HG03159 (cell line): ENCODE data around the gene KIF1B.

Experiments used
- ATAC-seq: cut with Tn5 transposase; IDR thresholded peaks from one replicate; pipeline ENCODE4 v1.9.1; 2021; ENCODE audit warnings: mild to moderate bottlenecking, moderate library complexity; ENCODE audit not compliant: unreplicated experiment

KIF1B gene

GRCh38 chr1:10271869-10272268, 61.5 kb downstream of the KIF1B start:
- no peak for ATAC-seq

DNA sequence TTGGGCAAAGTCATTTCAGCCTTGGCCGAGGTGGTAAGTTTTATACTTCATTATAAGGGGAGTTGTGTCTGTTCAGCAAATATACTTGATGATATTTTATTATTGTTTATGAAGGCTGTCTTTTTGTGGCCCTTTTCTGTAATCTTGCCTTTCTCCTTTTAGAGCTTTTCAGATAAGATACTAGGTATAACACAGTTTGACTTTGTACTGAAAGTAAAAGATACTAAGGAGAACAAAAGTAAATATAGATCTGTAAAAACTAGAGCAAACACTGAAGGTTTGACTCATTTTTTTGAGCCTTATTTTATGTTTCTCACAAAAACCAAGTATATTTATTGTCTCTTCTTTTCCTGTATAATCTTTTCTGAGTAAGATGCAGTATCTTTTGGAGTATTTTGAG, 61.9 kb downstream of the KIF1B start:
- no peak for ATAC-seq

GRCh38 chr1:10278880-10279279, 68.5 kb downstream of the KIF1B start:
- ATAC-seq: no peak

GRCh38 chr1:10280439-10281350, 70.3 kb downstream of the KIF1B start:
- ATAC-seq: no peak

- ATAC-seq: no peak
Measured at GRCh38 chr1:10283318-10283984, 73.1 kb downstream of the KIF1B start.

- no peak for ATAC-seq
Measured at GRCh38 chr1:10286244-10286643, 75.9 kb downstream of the KIF1B start.

DNA sequence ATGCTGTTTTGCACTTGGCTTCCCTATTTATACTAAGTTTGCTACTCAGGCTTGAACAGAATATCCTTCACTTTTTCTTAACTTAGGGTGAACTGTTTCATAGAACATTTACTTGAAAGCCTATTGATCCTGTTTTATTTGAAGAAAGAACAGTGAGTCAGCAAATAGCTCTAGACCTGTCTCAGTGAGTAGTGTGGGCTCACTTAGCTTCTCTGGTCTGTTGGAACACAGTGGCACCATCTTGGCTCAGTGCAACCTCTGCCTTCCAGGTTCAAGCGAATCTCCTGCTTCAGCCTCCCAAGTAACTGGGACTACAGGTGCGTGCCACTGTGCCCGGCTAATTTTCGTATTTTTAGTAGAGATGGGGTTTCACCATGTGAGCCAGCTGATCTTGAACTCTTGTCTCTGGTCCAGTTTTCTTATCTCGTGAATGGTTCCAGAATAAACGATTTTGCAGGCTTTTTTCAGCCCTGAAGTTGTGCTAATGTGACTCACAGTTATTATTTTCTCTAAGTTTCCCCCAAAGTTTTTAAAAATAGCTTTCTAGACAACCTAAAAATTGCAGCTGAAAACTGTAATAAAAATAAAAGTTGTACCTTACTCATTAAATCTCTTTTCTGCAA, 76.8 kb downstream of the KIF1B start:
- ATAC-seq: no peak

DNA sequence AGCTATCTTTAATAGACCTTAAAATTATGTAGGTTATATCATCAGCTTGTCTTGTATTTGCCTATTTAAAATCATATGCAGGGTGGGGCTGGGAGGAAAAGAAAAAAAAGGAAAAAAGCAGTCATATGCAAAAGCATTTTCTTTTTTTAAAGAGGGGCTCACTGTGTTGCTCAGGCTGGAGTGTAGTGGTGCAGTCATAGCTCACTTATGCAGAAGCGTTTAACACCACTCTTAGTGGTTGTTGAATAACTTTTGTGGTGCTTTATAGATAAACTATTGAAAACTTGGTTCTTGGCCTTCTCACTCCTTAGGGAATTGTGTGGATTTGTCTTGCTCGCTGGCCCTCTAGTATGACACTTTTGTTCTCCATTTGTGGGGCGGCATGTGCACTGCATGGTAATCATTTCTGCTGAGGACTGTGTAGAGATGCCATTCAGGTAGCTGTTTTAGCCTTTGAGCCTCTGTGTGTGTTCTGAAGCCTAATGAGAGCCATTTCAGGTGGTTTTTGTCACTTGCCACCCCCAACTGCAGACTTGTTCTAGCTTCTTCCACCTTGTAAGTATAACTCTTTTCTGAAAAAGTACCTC, 77.8 kb downstream of the KIF1B start:
- no peak for ATAC-seq

DNA sequence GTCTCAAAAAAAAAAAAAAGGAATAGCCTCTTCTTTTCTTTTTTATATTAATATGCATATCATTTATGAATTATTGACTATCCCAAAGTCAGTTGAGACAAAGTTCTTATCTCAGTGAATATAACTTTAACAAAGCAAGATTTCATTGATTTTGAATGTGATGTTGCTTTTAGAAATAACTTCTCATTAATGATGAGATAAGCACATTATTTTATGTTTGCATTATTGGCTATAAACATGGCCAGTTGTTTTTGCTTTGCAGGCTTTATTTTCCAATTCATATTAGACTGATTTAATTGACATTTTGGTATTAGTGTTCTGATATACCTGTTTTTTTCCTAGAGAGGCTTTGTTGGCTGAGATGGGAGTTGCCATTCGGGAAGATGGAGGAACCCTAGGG, 81.3 kb downstream of the KIF1B start:
- no peak for ATAC-seq

GRCh38 chr1:10292188-10292587, 81.8 kb downstream of the KIF1B start:
- ATAC-seq: no peak

GRCh38 chr1:10295481-10296085, 85.2 kb downstream of the KIF1B start:
- no peak for ATAC-seq

DNA sequence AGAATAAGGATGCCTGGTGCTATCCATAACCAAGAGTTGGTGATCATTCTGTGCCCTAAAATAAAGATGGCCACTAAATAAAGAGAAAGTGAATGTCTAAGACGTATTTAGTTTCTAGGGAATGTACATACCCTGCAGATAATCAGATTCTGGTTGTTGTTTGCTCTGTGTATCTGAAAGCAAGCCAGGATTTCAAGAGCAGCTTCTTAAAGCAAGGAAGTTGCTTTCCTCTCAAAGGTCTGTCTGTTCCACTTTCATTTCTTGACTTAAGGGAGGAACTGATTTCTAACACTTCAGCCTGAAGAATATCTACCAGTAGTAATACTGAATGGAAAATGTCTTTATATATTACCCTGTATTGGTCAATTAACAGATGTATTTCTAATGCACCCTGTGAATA, 88.8 kb downstream of the KIF1B start:
- no peak for ATAC-seq

DNA sequence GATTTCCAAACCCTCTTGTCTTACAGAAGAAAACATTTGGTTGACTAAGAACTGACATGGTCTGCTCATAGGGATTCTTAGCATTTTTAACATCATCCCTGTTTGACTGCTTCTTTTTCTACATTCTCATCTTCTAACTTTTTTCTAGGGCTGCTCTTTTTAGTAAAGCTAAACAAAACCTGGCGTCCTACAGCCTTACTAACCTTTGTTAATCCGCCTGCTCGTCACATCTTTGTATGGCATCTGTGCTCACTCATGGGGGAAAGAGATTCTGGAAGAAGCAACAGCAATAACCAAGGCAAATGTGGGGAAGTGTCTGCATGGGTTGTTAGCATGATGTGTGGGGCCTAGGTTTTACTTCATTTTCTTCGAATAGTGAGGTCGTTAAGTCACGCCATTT, 92.0 kb downstream of the KIF1B start:
- no peak for ATAC-seq

GRCh38 chr1:10304295-10304694, 93.9 kb downstream of the KIF1B start:
- ATAC-seq: no peak

DNA sequence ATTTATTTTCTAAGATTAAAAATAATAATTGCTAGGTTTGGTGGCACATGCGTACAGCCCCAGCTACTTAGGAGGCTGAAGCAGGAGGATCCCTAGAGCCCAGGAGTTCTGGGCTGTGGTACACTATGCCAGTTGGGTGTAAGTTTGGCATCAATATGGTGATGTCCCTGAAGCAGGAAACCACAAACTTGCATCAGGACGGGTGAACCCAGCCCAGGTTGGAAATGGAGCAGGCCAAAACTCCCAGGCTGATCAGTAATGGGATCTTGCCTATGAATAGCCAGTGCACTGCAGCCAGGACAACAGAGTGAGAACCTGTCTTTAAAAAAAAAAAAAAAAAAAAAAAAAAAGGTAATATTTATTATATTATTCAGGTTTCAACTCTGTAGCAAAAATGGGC, 96.1 kb downstream of the KIF1B start:
- ATAC-seq: no peak

DNA sequence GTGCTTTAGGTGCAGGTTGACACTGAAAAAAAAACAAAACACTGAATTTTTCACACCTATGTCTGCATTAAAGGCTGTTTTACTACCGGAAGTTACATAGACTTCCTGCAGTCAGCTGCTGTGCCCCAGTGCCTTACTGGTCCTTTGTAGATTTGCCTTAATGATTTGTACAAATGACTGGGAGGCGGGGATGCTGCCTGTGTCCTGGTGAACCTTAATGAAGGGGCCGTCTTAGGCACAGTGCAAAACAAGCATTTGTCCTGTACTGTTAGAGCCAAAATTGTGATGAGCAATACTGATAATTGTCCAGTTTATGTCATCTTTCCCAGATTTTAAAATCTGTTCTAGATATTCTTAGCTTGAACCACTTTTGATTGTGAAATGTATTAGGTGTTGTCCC, 97.6 kb downstream of the KIF1B start:
- ATAC-seq: no peak

DNA sequence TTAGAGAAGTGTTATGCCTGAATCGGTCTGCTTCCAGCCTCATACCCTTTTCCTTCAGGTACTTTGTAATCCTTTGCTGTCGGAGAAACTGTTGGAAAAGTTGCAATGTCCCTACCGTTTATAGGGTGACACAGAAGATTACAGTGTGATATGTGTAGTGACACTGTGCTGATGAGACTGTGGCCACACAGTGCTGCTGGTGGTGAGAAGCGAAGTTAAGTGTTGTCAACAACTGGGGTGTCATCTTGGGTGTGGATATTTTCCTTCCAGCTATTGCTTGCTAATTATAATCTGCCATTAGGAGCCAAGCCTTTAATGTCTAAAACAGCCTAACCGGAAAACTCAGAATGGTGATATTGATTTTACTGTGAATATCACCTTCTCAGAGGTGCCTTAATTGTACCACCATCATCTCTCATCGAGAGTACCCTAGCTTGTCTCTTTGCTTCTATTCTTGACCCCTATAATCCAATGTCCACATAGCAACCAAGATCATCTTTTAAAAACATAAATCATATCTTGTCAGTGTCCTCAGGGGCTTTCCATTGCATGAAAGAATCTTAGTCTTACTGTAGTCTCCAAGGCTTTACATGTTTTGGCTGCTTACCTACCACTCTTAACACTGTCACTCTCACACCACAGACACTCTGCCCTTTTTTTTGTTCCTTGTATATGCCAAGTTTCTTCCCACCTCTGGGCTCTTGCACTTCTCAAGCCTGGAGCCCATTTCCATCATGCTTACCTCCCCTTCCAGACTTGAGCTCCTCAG, 99.1 kb downstream of the KIF1B start:
- ATAC-seq: no peak

GRCh38 chr1:10316752-10317151, 106.4 kb downstream of the KIF1B start:
- ATAC-seq: no peak

GRCh38 chr1:10319750-10320149, 109.4 kb downstream of the KIF1B start:
- ATAC-seq: no peak

GRCh38 chr1:10320336-10320735, 110.0 kb downstream of the KIF1B start:
- ATAC-seq: no peak
